NCI-H2227 (cell line): ENCODE results near the gene FBXO46.
A peak's percentile ranks its signal among the peaks of the same experiment; 100 is the strongest.
"Not testable (repeated sequence)": the region's sequence is repeated elsewhere in the genome, so short reads cannot be mapped to it uniquely, and the experiment has no call there.

Experiments
- DNase-seq: peaks from one replicate; lab custom pipeline; 2025; ENCODE audit not compliant: unreplicated experiment; lab: John Stamatoyannopoulos, UW

Gene FBXO46

DNA sequence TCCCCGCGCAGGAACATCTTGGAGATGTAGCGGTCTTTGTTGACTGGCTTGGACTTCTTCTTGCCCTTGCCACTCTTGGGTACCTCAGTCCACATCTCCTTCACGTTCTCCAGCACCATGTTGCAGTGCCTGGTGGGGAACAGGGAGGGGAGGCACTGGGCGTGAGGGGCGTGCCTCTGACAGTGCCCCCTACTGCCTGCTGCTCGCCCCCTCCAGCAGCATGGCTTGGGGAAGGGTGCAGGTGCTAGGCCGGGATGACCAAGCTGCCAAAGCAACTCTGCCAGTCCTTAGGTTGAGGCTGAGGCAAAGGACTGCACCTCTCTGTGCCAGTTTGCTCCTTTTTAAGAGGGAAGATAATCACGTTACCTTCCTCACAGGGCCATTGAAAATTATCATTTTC is 43.1 kb downstream of the FBXO46 start:
- DNase-seq: no peak

DNA sequence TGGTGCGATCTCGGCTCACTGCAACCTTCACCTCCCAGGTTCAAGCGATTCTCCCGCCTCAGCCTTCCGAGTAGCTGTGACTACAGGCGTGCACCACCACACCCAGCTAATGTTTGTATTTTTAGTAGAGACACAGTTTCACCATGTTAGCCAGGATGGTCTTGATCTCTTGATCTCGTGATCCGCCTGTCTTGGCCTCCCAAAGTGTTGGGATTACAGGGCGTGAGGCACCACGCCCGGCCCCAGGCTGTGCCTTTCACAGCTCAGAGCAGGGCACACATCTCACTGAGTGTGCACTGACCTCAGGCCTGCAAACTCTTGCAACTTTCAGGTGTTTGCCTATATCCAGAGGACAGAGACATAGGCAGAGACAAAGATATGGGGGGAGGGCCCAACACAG is 45.7 kb downstream of the FBXO46 start:
- not testable (repeated sequence) for DNase-seq

DNA sequence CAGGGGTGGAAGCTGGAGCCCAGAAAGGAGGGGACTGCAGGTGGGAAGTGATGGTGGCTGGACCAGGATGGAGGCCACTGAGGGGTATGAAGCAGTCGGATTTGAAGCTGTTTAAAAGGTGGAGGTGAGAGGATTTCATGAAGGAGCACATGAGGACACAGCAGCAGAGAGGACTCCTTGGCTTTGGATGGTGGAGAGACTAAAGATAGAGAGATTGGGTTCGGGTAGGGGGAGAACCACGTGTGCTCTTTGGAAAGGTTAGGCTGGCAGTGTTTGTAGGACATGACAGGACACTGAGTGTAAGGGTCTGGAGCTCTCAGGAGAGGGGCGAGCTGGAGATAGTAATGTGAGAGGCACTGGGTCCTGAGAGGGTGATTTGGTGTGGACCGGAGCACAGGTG is 47.8 kb downstream of the FBXO46 start:
- no peak for DNase-seq

DNA sequence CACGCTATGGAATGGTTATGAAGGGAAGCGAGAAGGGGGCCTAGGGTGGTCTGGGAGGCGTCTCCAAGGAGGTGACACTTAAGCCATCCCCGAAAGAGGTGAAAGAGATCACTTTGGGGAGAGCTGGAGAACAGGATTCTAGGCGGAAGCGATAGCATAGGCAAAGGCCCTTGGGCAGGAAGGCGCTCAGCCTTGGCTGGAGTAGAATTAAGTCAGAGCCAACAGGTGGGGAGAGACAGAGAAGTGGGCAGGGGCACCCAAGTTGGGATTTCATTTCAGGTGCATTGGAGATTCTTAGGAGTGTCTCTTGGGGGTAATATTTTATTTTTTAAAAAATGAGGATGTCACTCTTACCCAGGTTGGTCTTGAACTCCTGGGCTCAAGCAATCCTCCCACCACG is 48.6 kb downstream of the FBXO46 start:
- no peak for DNase-seq

DNA sequence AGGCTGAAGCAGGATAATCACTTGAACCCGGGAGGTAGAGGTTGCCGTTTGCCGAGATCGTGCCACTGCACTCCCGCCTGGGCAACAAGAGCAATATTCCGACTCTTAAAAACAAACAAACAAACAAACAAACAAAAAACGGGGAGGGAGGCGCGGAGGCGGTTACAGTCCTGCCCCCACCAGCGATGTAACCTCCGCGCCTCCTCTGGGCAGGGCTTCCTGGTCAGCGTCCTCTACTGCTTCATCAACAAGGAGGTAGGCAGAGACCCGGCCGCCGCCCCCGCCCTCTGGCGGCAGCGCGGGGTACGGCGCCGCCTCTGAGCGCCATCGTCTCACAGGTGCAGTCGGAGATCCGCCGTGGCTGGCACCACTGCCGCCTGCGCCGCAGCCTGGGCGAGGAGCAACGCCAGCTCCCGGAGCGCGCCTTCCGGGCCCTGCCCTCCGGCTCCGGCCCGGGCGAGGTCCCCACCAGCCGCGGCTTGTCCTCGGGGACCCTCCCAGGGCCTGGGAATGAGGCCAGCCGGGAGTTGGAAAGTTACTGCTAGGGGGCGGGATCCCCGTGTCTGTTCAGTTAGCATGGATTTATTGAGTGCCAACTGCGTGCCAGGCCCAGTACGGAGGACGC is 49.2 kb downstream of the FBXO46 start:
- DNase-seq: peak; percentile 81

DNA sequence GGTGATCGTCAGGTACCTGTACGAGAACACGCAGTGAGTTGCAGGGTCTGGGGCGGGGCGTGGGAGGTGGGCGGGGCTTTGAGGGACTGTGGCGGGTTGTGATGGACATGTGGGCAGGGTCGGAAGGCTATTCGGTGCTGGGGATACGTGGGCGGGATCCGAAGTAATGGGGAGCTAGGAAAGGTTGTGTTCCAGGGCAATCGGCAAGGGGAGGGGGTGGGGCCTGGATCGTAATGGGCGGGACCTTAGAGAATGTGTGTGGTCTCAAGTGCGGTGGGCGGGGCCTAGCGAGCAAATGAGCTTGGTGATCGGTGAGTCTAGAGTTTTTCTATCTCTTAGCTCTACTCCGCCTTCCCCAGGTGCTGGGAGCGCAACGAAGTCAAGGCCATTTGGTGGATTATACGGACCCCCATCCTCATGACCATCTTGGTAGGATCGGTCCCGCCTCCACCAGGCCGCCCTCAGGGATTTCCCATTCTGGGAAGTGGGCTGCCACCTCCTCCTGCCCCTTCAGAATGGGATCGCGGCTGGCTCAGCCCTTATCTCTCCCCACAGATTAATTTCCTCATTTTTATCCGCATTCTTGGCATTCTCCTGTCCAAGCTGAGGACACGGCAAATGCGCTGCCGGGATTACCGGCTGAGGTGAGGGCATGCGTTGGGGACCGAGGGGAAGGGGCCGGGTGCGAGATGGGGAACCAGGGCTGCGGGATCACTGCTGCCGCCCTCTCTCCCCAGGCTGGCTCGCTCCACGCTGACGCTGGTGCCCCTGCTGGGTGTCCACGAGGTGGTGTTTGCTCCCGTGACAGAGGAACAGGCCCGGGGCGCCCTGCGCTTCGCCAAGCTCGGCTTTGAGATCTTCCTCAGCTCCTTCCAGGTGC is 53.1 kb downstream of the FBXO46 start:
- peak; percentile 87 for DNase-seq

DNA sequence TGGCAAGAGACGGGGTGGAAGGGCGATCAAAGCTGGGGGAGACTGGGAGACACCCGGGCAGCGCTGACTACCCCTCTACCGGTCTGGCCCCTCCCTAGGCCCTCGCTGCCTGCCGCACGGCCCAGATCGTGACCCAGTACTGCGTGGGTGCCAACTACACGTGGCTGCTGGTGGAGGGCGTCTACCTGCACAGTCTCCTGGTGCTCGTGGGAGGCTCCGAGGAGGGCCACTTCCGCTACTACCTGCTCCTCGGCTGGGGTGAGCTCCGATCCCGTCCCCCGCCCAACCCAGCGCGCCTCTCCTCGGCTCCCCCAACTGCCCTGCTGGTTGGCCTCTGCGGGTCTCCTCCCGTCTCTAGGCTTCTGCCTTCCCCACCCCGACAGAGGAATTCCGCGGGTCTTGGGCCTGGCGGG is 53.8 kb downstream of the FBXO46 start:
- no peak for DNase-seq

DNA sequence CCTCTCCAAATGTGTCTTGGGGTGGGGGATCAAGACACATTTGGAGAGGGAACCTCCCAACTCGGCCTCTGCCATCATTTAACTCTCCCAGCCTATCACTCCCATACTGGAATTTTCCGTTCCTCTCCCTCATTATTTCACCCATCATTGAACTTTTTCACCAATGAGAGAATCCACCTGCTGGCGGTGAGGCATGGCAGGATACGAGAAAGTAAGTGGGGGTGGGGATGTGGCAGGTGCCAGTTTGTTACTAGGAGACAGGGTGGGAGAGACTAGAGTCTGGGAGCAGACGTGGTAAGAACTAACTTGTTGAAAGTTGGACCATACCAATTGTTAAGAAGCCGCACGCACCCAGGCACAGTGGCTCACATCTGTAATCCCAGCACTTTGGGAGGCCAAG is 55.8 kb downstream of the FBXO46 start:
- DNase-seq: no peak

DNA sequence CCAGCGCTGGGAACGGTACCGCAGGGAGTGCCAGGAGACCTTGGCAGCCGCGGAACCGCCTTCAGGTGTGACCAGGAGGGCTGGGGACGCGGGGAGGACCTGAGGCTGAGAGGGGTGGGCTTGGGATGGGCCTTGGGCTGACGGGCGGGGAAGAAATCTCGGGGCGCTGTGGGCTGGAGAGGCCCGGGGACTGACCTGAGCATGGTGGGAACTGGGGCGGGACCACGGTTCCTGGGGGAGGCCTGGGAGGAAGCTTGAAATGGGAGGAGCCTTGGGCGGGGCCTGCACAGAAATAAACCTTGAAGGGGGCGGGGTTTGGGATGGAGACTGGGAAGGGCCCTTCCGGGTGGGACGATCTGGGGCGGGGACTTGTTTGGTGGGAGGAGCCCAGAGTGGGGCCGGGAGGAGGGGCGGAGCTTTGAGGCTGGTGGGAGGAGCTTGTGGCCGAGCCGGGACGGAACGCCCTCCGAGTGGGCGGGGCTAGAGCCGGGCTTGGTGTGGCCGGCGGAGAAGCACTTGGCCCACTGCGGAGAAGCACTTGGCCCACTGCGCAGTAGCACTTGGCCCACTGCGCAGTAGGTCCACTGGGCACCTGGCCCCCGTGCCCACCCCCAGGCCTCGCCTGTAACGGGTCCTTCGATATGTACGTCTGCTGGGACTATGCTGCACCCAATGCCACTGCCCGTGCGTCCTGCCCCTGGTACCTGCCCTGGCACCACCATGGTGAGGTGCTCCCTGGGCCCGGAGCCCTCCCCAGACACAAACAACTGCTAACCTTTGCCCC is 59.8 kb downstream of the FBXO46 start:
- DNase-seq: peak; percentile 64

DNA sequence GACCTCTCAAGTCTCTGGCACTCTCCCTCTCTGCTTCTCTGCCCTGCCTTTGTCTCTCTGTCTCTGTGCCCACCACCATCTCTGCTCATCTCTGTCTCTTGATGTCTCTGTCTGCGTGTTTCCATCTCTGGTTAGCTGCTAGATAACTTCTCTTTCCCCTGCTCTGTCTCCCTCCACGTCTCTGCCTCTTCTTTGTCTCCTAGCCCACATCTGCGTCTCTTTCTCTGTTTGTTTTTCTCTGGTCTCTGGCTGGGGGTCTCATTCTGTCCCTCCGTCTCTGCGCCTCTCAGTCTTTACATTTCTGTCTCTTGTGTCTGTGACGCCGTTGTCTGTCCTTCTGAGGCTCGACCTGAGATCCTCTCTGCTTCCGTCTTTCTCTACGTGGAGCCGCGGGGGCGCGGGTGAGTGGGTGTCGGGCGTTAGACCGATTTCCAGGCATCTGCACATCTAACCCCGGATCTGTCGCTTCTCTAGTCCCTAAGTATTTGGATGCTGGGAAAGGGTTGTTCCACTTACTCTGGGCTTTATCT is 62.3 kb downstream of the FBXO46 start:
- no peak for DNase-seq

DNA sequence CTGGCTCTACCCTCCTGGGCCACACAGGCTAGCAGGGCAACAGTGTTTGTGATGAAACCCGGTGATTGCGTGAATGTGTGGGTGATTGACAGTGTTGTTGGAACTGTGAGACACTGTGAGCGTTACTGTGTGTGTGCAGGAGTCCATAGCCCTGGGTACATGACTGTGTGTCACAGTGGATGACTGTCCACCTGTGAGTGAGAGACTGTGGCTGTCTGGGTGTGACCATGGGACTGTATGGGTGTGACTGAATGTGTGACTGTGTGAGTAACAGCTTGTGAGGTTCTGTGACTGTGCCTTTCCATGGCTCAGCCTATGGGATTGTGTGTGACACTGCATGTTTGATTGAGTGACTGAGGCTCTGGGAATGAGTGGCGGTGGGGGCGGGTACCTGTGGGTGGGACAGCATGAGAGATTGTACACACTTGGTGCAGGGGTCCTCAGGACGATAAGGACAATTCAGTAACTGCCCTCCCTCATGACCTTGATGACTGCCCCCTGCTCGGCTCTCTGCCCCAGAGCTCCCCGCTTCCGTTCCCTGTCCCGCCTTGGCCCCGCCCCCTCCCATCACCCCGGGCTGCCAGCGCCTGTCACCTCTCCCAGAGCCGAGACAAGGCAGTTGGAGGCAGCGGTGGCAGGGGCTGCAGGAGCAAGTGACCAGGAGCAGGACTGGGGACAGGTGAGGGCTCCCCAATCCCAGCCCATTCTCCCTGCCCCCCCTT is 62.9 kb downstream of the FBXO46 start, which contains the start of gene GIPR:
Gene GIPR (plus strand): TSS at position 602 of the 722 bp plus-strand sequence. CDS start 1,300 bp downstream, outside the sequence.
- peak; percentile 31 for DNase-seq

DNA sequence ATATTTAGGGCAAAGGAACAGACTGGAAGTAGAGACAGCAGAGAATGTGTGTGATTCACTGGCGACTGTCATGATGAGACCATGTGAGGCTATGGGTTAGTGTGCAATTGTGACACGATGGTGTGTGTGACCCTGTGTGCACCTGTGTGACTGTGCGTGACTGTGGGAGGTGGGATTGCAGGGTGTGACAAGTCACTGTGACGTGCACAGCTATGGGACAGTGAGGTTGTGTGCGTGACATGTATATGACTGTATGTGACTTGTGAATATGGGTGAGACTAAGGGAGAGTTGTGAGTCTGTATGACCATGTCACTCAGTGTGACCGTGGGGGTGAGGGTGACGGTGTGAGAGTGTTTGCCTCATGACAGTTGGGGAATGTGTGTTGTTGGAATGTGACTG is 66.1 kb downstream of the FBXO46 start:
- no peak for DNase-seq

DNA sequence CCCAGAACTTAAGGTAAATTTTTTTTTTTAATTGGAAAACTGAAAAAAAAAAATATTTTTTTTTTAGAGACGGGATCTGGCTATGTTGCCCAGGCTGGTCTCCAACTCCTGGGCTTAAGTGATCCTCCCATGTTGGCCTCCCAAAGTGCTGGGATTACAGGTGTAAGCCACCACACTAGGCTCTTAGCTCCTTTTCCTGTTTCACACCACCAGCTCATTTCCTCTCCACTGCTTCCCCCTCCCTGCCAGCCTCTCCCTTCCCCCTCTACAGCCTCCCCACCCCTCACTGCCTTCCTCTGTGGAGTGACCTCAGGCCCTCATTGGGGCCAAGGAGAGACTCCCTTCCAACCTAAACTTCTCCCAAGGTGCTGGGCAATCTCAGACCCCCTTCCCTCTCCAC is 66.9 kb downstream of the FBXO46 start:
- no peak for DNase-seq

DNA sequence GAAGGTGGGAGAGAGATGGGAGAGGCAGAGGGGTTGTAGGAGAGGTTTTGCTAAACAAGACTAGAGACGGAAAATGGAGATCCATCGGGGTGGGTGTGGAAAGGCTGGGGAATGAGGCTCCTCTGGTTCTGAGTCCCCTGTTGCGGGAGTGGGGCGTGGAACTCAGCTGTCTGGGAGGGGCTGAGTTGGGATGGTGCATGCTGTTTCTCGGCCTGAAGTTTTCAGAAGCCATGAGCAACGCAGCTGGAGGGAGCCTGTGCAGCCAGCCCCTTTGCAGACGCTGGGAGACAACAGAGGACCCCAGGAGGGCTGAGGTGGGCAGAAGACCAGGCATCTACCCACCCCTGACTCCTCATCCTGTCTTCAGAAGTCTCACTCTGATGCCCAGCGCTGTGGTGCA is 70.1 kb downstream of the FBXO46 start:
- DNase-seq: no peak
